Sigmoid colon (tissue), 4 donors: ENCODE measurements around the gene CCDC92B.
A peak's percentile ranks its signal among the peaks of the same experiment; 100 is the strongest.

Source experiments
- CTCF ChIP-seq, 4 experiments: fragments of 450-650 bp in 3 of 4; fragments of 200-600 bp in 1 of 4; IDR thresholded peaks; one replicate each; pipeline ENCODE4 v1.5.1; 2016 to 2019; ENCODE audit warnings: antibody characterized with exemption in 4 of 4, mild to moderate bottlenecking in 3 of 4, moderate library complexity in 2 of 4
- EP300 ChIP-seq, 4 donors: sonication (generic); formaldehyde crosslinking; IDR thresholded peaks; one replicate each; pipeline ENCODE4 v1.6.1; 2017; ENCODE audit warnings: antibody characterized with exemption in 4 of 4
- POLR2A ChIP-seq, 2 donors: fragments of 450-650 bp; IDR thresholded peaks; one replicate each; pipeline ENCODE4 v1.6.1; 2016; ENCODE audit warnings: antibody characterized with exemption in 2 of 2, mild to moderate bottlenecking in 2 of 2, moderate library complexity in 2 of 2
- POLR2AphosphoS5 ChIP-seq, 4 donors: sonication (generic); formaldehyde crosslinking; IDR thresholded peaks; one replicate each; pipeline ENCODE4 v1.6.1; 2017; ENCODE audit warnings: antibody characterized with exemption in 4 of 4

GRCh38 chr17:2680961-2681360 lies 68.5 kb downstream of the CCDC92B start:
- no peak for TF ChIP-seq POLR2A (IDR thresholded peaks at IDR 0.05)
- TF ChIP-seq CTCF (IDR thresholded peaks at IDR 0.05): no peak
- peak in 1 of 4 donors; percentile 11 for TF ChIP-seq POLR2AphosphoS5 (IDR thresholded peaks at IDR 0.05)
- no peak for TF ChIP-seq EP300 (IDR thresholded peaks at IDR 0.05)
